ENCODE measurements around the gene MYH3.
A peak's percentile ranks its signal among the peaks of the same experiment; 100 is the strongest.
"Not testable (repeated sequence)": the region's sequence is repeated elsewhere in the genome, so short reads cannot be mapped to it uniquely, and the experiment has no call there.

The MYH3 gene

GRCh38 chr17:10657148-10657547 is at the start of gene MYH3:
Gene MYH3 (minus strand): TSS chr17:10657309. CDS start chr17:10655064, 2,245 bp downstream.
- no peak for DNase-seq

GRCh38 chr17:10705727-10706126 is 48.6 kb upstream of the MYH3 start:
- no peak for DNase-seq

- no peak for DNase-seq
These were observed 45.5 kb upstream of the MYH3 start for GRCh38 chr17:10702574-10702973.

GRCh38 chr17:10699856-10700255 is 42.7 kb upstream of the MYH3 start:
- no peak for DNase-seq

- no peak for DNase-seq
These were observed 41.1 kb upstream of the MYH3 start for GRCh38 chr17:10698096-10698818.

GRCh38 chr17:10697092-10698081 is 40.3 kb upstream of the MYH3 start, which contains the start of the genes ADPRM and SCO1:
Gene ADPRM (plus strand): TSS chr17:10697594. CDS start chr17:10704927, 7,333 bp downstream.
Gene SCO1 (minus strand): TSS chr17:10697533. CDS start chr17:10697507, 26 bp downstream.
- DNase-seq, result peak; percentile 91

GRCh38 chr17:10695875-10696407 is 38.8 kb upstream of the MYH3 start:
- DNase-seq, result not testable (repeated sequence)

- DNase-seq, result no peak
These were observed 30.4 kb upstream of the MYH3 start for GRCh38 chr17:10687499-10687898.

- no peak for DNase-seq
These were observed 26.7 kb upstream of the MYH3 start for GRCh38 chr17:10683853-10684252.

GRCh38 chr17:10681866-10682446 is 24.8 kb upstream of the MYH3 start:
- DNase-seq, result no peak

GRCh38 chr17:10674704-10675103 is 17.6 kb upstream of the MYH3 start:
- no peak for DNase-seq

- DNase-seq, result no peak
These were observed 16.2 kb upstream of the MYH3 start for GRCh38 chr17:10673312-10673711.

GRCh38 chr17:10668775-10669174 is 11.7 kb upstream of the MYH3 start:
- DNase-seq, result no peak

GRCh38 chr17:10666906-10667305 is 9.8 kb upstream of the MYH3 start:
- no peak for DNase-seq

GRCh38 chr17:10664571-10664970 is 7.5 kb upstream of the MYH3 start:
- no peak for DNase-seq

- DNase-seq, result no peak
These were observed 6.1 kb upstream of the MYH3 start for GRCh38 chr17:10663231-10663630.

GRCh38 chr17:10661437-10661836 is 4.3 kb upstream of the MYH3 start:
- no peak for DNase-seq

- no peak for DNase-seq
These were observed 770 bp upstream of the MYH3 start for GRCh38 chr17:10657879-10658278.

- DNase-seq, result no peak
These were observed 3.1 kb downstream of the MYH3 start for GRCh38 chr17:10653987-10654386.

GRCh38 chr17:10652984-10653659 is 4.0 kb downstream of the MYH3 start:
- no peak for DNase-seq

GRCh38 chr17:10651927-10652326 is 5.2 kb downstream of the MYH3 start:
- no peak for DNase-seq

- DNase-seq, result no peak
These were observed 7.5 kb downstream of the MYH3 start for GRCh38 chr17:10649602-10650001.
